Measurements from ENCODE around the gene ELF1.

DNA sequence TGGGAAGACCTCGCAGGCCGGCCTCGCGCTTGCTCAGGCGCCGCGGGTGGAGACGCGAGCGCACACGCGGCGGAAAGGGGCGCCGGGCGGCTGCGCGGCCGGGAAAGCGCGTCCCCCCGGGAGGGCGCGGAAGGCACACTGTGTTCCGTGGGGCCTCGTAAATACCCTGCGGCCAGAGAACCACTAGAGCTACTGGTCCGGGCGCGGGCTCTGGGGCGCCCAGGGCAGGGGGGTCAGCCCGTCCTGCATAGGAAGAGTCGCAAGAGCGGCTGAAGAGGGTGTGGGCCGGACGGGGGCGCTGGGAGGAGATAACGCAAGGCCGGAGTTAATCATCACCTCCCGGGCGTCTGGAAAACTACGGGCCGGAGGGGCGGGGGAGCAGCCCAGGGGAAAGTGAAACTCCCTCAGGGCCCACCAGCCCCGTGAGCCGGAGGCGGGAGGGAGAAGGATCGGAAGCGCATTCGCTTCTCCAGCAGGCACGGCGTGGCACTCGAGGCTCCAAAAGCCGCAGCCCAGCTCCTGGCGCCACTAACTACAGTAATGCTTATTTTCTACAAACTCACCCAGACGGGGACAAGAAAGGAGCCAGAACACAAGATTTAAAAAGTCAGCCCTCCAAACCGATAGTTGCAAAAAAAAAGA is 41.1 kb upstream of the ELF1 start:
- TF ChIP-seq, protein P1, sequence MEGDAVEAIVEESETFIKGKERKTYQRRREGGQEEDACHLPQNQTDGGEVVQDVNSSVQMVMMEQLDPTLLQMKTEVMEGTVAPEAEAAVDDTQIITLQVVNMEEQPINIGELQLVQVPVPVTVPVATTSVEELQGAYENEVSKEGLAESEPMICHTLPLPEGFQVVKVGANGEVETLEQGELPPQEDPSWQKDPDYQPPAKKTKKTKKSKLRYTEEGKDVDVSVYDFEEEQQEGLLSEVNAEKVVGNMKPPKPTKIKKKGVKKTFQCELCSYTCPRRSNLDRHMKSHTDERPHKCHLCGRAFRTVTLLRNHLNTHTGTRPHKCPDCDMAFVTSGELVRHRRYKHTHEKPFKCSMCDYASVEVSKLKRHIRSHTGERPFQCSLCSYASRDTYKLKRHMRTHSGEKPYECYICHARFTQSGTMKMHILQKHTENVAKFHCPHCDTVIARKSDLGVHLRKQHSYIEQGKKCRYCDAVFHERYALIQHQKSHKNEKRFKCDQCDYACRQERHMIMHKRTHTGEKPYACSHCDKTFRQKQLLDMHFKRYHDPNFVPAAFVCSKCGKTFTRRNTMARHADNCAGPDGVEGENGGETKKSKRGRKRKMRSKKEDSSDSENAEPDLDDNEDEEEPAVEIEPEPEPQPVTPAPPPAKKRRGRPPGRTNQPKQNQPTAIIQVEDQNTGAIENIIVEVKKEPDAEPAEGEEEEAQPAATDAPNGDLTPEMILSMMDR (IDR thresholded peaks at IDR 0.05), result no peak; the same call in 2 of the 3 replicates
- no peak for TF ChIP-seq MYC (IDR thresholded peaks at IDR 0.05; ENCODE audit: borderline replicate concordance, low read length)
- TF ChIP-seq HDAC2 (IDR thresholded peaks at IDR 0.05), result no peak
- TF ChIP-seq POLR2A (IDR thresholded peaks at IDR 0.05; ENCODE audit: low read length), result peak; percentile 53
- TF ChIP-seq, protein P2, sequence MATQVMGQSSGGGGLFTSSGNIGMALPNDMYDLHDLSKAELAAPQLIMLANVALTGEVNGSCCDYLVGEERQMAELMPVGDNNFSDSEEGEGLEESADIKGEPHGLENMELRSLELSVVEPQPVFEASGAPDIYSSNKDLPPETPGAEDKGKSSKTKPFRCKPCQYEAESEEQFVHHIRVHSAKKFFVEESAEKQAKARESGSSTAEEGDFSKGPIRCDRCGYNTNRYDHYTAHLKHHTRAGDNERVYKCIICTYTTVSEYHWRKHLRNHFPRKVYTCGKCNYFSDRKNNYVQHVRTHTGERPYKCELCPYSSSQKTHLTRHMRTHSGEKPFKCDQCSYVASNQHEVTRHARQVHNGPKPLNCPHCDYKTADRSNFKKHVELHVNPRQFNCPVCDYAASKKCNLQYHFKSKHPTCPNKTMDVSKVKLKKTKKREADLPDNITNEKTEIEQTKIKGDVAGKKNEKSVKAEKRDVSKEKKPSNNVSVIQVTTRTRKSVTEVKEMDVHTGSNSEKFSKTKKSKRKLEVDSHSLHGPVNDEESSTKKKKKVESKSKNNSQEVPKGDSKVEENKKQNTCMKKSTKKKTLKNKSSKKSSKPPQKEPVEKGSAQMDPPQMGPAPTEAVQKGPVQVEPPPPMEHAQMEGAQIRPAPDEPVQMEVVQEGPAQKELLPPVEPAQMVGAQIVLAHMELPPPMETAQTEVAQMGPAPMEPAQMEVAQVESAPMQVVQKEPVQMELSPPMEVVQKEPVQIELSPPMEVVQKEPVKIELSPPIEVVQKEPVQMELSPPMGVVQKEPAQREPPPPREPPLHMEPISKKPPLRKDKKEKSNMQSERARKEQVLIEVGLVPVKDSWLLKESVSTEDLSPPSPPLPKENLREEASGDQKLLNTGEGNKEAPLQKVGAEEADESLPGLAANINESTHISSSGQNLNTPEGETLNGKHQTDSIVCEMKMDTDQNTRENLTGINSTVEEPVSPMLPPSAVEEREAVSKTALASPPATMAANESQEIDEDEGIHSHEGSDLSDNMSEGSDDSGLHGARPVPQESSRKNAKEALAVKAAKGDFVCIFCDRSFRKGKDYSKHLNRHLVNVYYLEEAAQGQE (IDR thresholded peaks at IDR 0.05), result no peak
- no peak for TF ChIP-seq RAD21 (conservative IDR thresholded peaks at IDR 0.05 in 1 of 2, IDR thresholded peaks at IDR 0.05 in 1 of 2)
- TF ChIP-seq SMC3 (IDR thresholded peaks at IDR 0.05), result no peak
- no peak; a peak in 1 of 4 replicates for TF ChIP-seq CEBPB (IDR thresholded peaks at IDR 0.05)
- TF ChIP-seq EP300 (IDR thresholded peaks at IDR 0.05), result no peak
- TF ChIP-seq ZFP36 (IDR thresholded peaks at IDR 0.05; ENCODE audit: borderline replicate concordance, partially characterized antibody), result no peak
- TF ChIP-seq JUNB (IDR thresholded peaks at IDR 0.05), result no peak
